ENCODE results near the gene CCDC88C. TPM values are rescaled to one million over a fixed set of nuclear protein-coding genes. Genes with fewer than 3 reads are reported as not detected.
A peak's percentile ranks its signal among the peaks of the same experiment; 100 is the strongest.

The CCDC88C gene
- total RNA-seq, 1 donor from 2014 or later = 21.2 TPM

DNA sequence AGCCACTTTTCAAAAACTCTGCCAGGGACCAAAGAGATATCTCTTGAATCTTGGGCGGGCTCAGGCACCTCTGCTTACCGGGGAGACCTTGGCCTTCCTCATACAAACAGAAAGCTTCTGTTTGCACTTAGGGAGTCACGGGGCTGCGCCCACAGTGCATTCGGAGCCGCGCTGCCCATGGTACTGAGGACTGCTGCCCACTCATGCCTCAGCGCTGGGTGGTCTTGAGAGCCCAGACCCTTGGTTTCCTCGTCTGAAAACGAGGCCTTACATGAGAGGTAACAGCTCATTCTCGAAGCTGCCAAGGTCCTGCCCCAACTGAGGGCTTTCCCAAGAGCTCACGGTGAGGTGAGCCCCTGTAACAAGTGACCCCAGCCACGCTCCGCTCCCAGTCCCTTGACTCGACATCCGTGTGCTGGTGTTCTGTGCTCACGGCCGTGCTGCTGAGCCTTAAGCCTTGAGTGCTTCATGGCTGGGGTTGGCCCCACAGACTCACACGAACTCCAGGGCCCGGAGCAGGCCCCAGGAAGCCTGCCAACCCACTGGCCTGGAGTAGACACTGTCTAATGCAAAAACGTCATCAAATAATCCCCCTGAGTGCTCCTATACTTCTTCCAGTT, 125.7 kb downstream of the CCDC88C start:
- DNase-seq (ENCODE audit: low read depth, low spot score) = no peak

DNA sequence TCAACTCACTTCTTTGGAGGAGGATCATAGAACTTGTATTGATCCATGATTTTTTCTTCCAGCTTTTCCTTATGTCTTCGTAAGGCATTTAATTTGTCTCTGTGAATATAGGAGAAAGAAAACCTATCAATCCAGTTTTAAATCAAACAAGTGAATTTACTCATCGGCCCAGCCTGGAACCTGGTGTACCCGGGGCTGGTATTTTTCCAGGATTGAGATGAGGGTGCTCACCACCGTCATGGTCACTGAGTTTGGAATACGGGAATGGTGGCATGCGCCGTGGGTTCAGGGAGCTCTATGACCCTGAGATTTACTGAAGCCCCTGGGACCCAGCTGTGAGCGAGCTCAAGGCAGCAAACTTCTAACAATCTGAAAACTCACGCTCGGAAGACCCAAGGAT, 126.6 kb downstream of the CCDC88C start:
- no peak for DNase-seq (ENCODE audit: low read depth, low spot score)

DNA sequence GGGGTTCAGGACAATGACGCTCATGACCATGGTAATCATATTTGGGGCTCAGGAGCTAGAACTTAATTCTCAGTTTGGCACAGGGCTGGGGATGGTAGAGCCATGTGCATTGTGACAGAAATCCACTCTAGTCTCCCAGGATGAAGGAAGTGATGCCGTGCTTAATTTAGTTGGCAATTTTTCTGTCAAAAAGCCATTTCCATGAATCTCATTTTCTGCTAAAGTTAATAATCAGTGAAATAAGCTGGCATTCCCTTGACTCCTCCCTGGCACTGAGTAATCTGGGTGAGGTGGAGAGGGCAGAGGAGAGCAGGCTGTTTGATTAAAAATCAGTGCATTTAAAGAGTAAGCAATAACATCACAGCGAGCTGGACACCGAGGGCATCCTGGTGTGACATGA, 128.2 kb downstream of the CCDC88C start:
- DNase-seq (ENCODE audit: low read depth, low spot score) = no peak

DNA sequence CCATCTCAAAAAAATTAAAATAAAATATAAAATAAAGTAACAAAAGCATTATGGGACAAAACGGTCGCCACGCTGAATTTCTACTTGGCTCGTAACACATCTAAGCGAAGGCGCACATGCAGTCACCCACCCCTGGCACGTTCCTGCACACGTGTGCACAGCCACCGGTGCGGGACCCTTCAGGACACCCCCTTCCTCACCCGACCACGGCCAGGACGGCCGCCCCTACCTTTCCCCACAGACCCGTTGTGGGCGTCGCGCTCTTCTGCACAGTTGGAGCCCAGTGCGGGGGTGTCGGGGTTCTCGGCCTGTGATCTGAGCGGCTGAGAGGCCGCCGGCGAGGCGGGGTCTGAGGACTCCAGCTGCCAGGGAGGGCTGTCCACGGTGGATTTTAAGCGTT, 128.7 kb downstream of the CCDC88C start:
- no peak for DNase-seq (ENCODE audit: low read depth, low spot score)

DNA sequence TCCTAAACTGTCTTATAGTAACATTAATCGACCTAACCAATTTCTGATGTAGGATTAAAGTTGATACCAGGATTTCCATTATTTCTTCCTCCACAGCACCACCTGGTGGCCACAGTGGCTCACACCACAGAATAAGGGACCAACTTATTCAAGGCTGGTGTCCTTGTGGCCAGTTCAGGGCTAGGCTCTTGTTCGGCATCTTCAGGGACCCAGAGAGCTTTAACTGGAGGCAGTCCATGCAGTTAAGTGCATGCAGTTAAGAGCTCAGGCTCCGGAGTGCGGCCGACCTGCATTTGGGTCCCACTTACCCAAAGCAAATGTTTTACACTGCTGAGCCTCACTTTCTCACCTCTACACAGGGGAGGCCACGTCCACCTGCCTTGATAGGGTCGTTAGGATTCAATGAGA, 131.1 kb downstream of the CCDC88C start:
- peak; percentile 20 for DNase-seq (ENCODE audit: low read depth, low spot score)

DNA sequence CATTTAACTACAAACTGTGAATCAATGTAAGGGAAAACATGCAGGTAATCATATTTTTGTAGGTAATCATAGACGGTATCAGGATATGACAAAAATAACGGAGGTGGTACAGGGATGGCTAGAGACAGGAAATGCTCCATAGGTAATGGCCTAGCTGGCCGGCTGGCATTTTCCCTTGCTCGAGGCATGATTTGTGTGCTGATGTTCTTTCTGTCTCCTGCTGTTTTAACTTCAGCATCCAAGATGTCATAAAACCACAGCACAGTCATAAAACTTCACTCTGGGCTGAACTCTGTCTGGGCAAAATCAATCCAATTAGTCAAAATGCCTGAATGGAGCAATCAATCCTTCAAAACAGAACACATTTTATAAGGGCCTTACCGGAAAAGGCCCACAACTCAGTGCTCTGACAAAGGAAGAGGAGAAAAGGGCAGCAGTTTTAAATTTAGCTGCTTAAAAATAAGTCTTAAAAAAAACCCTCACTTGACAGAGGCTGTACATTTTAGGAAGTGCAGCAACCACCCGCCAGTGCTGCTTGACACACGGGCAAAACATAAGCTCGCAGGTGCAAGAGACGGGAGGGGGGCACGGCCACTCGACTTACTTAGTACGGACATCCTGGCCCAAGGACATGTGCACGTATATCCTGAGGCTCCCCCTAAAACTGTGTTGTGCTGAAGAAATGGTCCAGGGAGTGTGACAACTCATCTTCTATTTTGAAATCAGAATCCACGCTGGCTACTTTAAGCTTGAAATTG, 132.7 kb downstream of the CCDC88C start:
- DNase-seq (ENCODE audit: low read depth, low spot score) = no peak

DNA sequence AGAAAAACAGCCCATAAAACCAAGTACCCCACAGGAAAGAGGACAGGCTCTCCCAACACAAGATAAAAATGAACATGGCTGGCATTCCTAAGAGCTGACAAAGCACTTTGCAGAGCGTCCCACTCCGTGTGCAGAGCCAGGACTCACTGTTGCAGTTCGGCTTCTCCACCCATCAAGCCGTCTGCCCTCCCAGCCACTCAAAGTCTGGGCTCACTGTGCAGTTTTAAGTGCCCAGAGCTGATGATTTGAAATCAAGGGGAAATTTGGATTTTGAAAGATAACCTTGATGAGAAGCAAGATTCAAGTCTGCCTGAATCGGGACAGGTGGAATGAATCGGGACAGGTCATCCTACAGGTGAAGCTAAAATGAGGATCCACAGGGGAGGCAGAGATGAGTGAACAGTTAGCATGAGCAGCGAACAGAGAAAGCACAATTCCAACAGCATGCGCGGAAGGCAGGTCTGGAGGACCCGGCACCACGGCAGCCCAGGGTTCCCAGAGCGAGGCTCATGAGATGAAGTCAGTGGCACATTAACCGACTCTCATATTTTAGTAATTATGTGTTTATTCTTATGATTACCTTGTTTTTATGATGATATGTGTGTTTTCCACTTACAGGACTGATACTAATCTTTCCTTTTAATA, 133.4 kb downstream of the CCDC88C start:
- no peak for DNase-seq (ENCODE audit: low read depth, low spot score)

DNA sequence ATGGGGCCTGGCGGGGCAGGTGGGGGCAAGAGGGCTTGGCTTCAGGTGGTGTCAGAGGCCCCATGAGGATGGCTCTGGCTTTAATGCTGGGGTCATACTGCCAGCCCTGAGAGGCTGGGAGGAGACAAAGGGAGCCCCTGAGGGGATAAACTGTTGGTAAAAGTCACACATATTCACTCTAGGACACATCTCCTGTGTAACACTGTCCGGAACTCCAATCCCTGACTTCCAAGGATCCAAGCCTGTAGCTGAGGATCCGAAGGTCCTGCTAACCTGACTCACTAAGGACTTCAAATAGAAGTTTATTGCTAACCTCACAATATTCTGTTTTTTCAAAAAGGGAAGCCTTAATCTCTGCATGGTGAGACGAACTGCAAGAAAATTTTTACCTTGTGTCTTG, 134.0 kb downstream of the CCDC88C start:
- no peak for DNase-seq (ENCODE audit: low read depth, low spot score)

DNA sequence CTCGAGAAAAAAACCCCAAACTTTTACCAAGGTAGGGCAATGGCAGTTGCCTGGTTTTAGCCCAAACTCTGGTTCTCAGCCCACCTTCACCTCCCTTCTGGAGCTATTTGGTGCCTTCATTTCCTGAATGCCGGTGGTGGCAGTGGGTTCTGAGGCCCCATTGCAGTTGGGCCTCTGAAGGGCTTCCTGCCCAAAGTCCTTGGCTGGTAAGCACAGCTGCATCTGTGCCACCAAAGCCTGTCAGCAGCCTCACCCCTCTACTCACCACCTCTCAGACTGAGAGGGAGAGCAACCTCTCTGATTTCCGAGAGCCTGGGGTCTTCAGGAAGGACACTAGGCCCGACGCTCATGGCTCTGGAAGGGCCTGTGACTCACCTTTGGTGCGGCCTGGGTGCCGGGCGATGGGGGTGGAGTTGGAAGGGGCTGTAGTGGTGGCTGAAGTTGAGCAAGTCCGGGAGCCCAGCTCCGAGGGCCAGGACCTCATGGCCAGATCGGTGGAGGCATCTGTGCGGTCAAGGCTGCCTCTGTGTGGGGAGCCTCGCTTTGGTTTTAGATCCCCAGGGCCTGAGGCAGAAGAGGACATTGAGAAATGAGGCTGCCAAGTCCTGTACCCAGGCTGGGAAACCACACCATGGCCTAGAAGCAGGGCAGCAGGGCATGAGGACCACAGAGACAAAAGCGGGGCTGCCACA, 134.5 kb downstream of the CCDC88C start:
- DNase-seq (ENCODE audit: low read depth, low spot score) = no peak

DNA sequence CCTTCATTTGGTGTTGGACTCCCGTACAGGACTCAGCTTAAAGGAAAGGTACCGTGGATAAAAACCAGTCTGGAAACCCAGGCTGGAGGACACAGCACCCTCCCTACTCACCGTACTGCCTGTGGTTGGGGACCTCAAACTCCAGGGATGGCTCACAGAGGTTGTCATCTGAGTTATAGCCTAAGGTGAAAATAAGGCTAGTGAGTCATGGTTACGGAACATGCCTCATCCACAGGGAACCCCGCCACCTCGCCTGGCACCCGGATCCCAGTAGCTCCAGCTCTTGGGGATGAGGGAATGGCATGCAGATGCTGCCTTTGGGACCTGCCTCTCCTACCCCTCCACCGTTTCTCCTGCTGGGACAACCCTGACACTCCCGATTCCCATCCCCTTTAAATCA, 136.3 kb downstream of the CCDC88C start:
- no peak for DNase-seq (ENCODE audit: low read depth, low spot score)

DNA sequence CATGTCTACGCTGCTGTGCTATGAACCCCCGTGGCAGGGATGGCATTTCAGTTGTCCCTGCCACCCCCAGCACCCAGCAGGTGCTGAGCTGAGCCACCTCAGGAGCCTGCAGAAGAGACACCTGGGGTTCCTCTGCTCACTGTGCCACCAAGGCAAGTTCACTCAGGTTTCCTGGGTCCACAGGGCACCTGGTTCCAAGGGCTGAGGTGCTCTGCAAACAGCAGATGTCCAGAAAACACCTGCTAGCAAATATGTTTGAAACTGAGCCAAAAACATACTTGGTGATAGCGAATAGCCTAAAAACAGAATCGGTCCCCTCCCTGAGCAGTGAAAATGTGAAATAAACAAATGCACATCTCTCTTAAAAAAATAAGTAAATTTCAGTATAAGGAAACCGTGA, 137.5 kb downstream of the CCDC88C start:
- no peak for DNase-seq (ENCODE audit: low read depth, low spot score)

DNA sequence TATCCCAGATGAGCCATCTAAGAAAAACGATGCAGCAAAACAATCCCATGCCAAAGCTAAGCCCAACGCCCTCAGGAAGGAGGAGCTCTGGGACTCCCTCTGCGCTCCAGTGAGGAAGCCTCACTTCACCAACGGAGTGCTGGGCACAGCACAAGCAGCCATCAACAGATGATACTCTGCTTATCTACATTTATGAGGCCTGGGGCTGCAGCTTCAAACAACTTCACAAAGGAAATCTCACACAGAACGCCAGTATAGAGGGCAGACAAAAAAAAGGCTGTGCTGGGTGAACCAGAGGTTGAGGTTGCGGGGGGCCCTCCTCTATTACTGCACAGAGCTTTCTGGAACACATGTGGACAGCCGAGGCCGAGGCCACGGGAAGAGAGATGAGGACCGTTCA, 138.3 kb downstream of the CCDC88C start:
- DNase-seq (ENCODE audit: low read depth, low spot score) = no peak

DNA sequence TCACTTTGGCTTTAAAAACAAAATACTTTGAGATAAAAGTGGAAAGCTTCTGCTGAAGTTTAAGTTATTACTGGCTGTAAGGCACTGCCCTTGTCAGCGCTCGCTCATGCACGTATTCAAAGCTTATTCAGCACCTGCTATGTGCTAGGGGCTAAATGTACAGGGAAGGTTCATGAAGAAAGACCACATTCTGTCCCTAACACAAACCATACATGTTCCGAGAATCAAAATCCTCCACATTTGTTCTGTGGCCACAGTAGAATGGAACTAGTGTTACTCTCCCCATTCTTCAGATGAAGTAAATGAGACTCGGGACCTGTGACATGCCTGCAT, 139.3 kb downstream of the CCDC88C start:
- no peak for DNase-seq (ENCODE audit: low read depth, low spot score)

DNA sequence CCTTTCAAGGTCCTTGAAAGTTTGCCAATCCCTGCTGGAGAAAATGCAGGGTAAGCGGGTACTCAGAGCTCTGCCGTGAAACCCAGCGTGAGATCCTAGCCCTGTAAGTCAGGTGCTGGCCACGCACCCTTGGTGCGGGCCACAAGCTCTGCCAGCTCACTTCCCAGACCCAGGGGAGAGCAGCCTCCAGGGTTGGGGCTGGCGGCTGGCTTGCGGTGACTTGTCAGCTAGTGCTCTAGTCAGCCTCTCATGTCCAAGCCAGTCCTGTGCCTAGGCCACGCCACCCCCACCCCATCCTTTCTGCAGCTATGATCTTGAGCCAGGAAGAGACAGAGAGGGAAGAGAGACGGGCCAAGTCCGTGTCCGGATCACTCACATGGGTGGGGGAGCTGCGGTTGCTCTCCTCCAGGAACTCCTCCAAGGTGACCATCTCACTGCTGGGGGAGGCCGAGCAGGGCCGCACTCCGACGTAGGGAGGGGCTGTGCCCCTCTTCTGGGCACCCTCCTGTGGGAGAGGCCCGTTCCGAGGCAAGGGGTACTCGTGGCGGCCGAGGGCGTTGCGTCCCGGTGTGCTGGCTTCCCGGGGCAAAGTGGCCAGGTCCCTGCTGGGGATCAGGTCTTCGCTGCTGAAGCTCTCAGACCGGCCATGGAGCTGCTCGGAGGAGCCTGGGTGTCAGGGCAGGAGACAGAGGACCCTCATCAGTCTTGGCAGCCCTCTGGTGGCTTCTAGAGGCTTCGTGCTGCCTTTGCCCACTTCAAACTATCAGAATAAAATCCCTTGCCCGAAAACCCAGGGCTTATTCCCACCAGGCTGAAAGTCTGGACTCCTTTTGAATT, 139.9 kb downstream of the CCDC88C start:
- DNase-seq (ENCODE audit: low read depth, low spot score) = no peak

DNA sequence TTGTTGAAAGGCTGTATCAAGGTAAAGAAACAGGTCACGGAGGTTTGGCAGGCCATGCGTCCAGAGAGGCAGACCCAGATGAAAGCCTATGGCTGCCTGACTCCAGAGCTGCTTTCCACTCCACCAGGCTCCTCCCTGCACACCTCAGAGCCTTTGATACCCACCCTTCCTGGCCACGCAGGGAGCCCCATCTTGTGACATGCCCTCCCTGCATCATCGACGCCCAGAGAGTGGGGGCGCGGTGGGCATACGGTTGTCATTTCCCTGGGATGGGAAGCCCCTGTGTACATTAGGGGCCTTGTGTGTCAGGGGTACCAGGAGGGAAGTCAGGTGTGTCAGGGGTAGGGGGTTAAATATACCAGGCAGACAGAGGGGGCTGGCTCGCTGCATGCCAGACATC, 142.8 kb downstream of the CCDC88C start:
- DNase-seq (ENCODE audit: low read depth, low spot score) = no peak

DNA sequence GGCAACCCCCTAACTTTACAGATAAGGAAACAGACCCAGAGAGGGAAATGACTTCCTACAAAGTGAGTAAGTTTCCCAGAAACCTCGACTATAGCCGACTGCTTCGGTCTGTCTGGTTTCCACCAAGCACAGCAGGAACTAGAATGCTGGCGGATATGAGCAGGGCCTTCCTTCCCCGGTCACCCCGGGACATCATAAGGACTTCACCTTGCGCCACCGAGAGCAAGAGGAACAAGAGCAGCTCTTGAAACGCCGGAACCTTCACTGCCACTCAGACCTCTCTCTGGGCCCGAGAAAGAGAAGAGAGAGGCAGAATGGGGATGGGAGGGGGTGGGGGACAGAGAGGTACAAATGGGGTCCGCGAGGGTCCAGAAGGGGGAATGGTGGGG, 143.7 kb downstream of the CCDC88C start:
- DNase-seq (ENCODE audit: low read depth, low spot score) = no peak

DNA sequence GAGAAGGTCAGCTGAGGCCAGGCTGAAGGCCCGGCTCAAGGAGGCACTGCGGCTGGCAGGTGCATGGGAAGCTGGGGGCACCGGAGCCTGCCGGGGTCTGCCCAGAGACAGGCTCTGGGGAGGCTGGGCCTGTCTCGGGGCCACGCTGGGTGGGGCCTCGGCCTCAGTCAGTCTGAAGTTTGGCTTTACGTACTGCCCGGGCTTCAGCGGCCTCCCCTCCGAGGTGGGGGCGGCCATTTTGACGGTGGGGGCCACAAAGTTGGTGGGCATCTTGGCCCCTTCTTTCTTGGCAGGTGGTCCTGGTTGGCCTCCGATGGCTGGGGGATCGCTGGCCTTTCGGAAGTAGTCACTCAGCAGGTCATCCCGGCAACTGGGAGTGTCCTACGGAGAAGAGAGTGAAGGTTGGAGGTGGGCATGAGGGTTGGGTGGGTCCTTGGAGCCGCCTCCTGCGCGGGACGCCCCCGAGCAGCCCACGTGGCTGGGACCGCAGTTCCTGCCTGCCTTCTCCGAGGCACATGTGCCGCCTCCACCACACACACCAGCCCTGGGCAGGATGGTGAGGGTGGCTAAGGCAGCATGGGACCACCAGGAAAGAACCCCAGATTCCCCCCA, 144.2 kb downstream of the CCDC88C start:
- DNase-seq (ENCODE audit: low read depth, low spot score) = no peak

DNA sequence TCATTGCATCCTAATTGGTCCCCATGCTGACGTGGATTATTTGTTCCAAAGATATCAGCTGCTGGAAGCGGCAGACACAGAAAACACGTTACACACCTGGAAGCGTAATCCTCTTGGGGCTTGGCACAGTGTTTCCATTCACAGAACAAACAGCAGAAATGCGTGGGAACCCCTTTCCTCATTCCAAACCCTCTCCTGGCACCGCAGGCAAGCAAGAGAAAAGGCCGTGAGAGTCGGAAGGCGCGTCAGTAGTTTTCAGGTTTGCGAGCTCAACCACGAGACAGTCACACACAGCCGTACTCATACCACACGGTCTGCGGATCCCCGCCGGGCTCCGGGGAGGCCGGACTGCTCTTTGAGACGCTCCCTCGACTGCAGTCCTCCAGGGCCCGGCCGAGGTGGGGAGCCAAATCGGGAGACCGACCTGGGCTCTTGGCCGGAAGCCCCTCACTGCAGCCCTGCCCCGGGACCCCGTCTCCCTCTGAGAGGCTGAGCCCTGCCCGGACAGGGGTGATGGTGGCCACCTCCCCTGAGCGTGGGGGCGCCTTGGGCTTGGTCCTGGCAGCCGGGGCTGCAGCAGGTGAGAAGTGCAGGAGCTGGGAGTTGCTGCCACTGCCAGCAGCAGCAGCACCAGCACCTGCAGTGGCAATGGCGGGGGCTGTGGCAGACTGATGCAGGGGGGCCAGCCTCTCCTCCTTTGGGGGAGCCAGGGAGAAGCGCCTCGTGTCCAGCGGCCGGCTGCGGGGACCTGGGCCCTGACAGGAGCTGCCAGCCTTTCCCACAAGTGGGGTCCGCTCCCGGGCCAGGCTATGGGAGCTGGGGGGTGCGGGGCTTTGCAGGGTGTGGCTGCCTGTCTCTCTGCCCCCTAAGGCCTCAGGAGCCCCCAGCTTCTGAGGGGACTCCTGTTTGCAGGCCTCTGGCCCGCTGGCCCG, 145.0 kb downstream of the CCDC88C start:
- DNase-seq (ENCODE audit: low read depth, low spot score) = no peak

DNA sequence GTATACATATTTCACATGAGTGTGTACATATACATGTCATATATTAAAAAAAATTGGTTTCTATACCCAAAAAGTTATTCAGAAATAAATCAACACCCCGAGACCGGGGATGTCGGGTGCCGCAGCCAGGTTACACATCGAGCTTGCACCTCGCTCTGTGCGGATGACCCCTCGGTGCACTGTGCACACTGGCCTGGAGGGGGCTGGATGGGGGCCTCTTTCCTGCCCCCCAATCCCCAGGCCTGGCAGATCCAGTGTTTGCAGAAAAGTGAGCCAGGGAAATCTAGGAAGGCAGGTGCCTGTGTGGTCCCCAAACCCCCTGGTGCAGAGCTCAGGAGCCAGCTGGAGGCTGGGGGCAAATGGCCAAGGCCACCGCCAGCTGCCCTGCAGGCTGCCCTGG, 146.0 kb downstream of the CCDC88C start:
- no peak for DNase-seq (ENCODE audit: low read depth, low spot score)

DNA sequence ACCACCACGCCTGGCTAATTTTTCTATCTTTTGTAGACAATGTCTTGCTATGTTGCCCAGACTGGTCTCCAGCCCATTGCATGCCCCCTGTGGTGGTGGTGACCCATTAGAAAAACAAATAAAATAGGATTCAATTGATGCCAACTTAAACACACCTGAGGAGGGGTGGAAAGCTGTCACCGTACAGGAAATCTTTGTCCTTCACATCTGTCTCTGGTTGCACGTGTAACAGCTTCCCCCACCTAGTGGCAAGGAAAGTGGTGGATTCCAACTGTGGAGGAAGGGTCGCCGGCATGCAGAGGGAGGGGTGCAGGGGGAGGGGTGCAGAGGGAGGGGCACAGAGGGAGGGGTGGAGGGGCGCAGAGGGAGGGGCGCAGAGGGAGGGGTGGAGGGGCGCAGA, 147.0 kb downstream of the CCDC88C start:
- no peak for DNase-seq (ENCODE audit: low read depth, low spot score)

All from pulmonary artery endothelial cell (primary cell).